HG03139 (cell line): ENCODE data around the gene MYL2.
A peak's percentile ranks its signal among the peaks of the same experiment; 100 is the strongest.

Source experiments
- ATAC-seq: cut with Tn5 transposase; IDR thresholded peaks from one replicate; pipeline ENCODE4 v1.9.1; 2021; ENCODE audit not compliant: unreplicated experiment

MYL2 gene

GRCh38 chr12:110930348-110931314 is 10.3 kb upstream of the MYL2 start:
- no peak for ATAC-seq

- no peak for ATAC-seq
These were observed 9.4 kb upstream of the MYL2 start for GRCh38 chr12:110929818-110930217.

- no peak for ATAC-seq
These were observed 8.3 kb upstream of the MYL2 start for GRCh38 chr12:110928700-110929099.

GRCh38 chr12:110927546-110927945 is 7.2 kb upstream of the MYL2 start:
- no peak for ATAC-seq

GRCh38 chr12:110923692-110924334 is 3.4 kb upstream of the MYL2 start:
- no peak for ATAC-seq

GRCh38 chr12:110923192-110923591 is 2.8 kb upstream of the MYL2 start:
- ATAC-seq: no peak

GRCh38 chr12:110922652-110923051 is 2.3 kb upstream of the MYL2 start:
- ATAC-seq: no peak

- ATAC-seq: no peak
These were observed 883 bp upstream of the MYL2 start for GRCh38 chr12:110921262-110921661.

- no peak for ATAC-seq
These were observed 659 bp downstream of the MYL2 start for GRCh38 chr12:110919720-110920119.

GRCh38 chr12:110917961-110918360 is 2.4 kb downstream of the MYL2 start:
- ATAC-seq: no peak

- no peak for ATAC-seq
These were observed 2.9 kb downstream of the MYL2 start for GRCh38 chr12:110917467-110917866.

GRCh38 chr12:110916295-110916875 is 4.0 kb downstream of the MYL2 start:
- ATAC-seq: no peak

GRCh38 chr12:110913119-110914056 is 7.0 kb downstream of the MYL2 start:
- ATAC-seq: peak; percentile 94

GRCh38 chr12:110912263-110912662 is 8.1 kb downstream of the MYL2 start:
- no peak for ATAC-seq

- ATAC-seq: no peak
These were observed 11.8 kb downstream of the MYL2 start for GRCh38 chr12:110908377-110909152.

- no peak for ATAC-seq
These were observed 12.8 kb downstream of the MYL2 start for GRCh38 chr12:110907583-110907982.

- no peak for ATAC-seq
These were observed 13.4 kb downstream of the MYL2 start for GRCh38 chr12:110906985-110907384.

- no peak for ATAC-seq
These were observed 13.9 kb downstream of the MYL2 start for GRCh38 chr12:110906516-110906915.

- ATAC-seq: no peak
These were observed 14.3 kb downstream of the MYL2 start for GRCh38 chr12:110906083-110906482.

- ATAC-seq: no peak
These were observed 16.9 kb downstream of the MYL2 start for GRCh38 chr12:110903511-110903910.
